PFSK-1 (cell line): ENCODE measurements around the gene ATL2.

Source experiments
- POLR2AphosphoS5 ChIP-seq: IDR thresholded peaks from 2 replicates; pipeline ENCODE4 v1.6.1; 2012; ENCODE audit warnings: low read depth, mild to moderate bottlenecking, control low read depth, low read length, moderate library complexity
- REST ChIP-seq, 2 experiments: IDR thresholded peaks; 2 replicates each; pipeline versions ENCODE4 v1.6.1 to v1.8.0; 2011 to 2012; ENCODE audit warnings: low read depth in 2 of 2, low read length in 2 of 2, control low read depth in 1 of 2, inconsistent platforms in 1 of 2, mild to moderate bottlenecking in 1 of 2, moderate library complexity in 1 of 2; ENCODE audit not compliant: insufficient read depth in 1 of 2
- SIN3A ChIP-seq: IDR thresholded peaks from 2 replicates; pipeline ENCODE4 v1.6.1; 2012; ENCODE audit warnings: mild to moderate bottlenecking, low read length, moderate library complexity, borderline replicate concordance; ENCODE audit not compliant: insufficient read depth

- TF ChIP-seq REST (IDR thresholded peaks at IDR 0.05; ENCODE audit: insufficient read depth in 1 of 2, low read depth in 2 of 2, low read length in 2 of 2) (no peak), SIN3A (no peak), POLR2AphosphoS5 (no peak)
Observed at GRCh38 chr2:38262069-38262871, 114.8 kb downstream of the ATL2 start.
